Measurements from ENCODE around the gene DHX15. TPM values are rescaled to one million over a fixed set of nuclear protein-coding genes. Genes with fewer than 3 reads are reported as not detected.

DHX15 gene
- 142 and 181 TPM in 2 replicates for total RNA-seq

DNA sequence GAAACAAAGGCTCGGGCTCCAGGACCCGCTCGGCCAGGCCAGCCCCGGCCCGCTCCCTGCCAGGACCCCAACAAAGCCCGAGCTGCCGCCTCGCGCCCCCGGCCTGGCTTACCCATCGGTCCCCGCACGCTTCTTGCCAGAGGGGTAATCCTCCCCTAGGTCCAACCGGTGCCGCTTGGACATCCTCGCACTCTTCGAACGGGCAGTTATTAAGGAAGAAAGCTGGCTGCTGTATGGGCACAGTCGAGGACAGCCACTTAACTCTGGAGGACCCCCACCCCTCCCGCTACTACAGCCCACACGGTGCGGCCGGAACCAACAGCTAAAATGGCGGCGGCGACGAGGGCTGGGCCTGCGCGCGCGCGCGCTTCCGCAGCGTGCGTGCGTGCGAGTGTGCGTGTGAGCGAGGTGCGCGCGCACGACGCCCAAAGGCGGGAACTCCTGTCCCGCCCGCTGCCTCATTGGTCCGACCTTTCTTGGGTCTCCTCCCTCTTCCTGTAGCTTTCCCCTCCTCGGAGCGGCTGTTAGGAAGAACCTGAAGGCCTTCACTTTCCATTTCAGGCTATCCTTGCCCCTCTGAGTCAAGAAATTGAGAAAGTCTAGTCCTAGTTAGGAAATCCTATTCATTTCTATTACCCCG is at the start of gene DHX15:
Gene DHX15, minus strand, starts transcription at position 344 of the 640 bp plus-strand sequence. Its CDS starts 161 bp downstream, at position 183.
- DNase-seq (ENCODE audit: low read depth), result peak; percentile 92
- FAIRE-seq, result no peak
- TF ChIP-seq, protein P1, sequence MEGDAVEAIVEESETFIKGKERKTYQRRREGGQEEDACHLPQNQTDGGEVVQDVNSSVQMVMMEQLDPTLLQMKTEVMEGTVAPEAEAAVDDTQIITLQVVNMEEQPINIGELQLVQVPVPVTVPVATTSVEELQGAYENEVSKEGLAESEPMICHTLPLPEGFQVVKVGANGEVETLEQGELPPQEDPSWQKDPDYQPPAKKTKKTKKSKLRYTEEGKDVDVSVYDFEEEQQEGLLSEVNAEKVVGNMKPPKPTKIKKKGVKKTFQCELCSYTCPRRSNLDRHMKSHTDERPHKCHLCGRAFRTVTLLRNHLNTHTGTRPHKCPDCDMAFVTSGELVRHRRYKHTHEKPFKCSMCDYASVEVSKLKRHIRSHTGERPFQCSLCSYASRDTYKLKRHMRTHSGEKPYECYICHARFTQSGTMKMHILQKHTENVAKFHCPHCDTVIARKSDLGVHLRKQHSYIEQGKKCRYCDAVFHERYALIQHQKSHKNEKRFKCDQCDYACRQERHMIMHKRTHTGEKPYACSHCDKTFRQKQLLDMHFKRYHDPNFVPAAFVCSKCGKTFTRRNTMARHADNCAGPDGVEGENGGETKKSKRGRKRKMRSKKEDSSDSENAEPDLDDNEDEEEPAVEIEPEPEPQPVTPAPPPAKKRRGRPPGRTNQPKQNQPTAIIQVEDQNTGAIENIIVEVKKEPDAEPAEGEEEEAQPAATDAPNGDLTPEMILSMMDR (IDR thresholded peaks at IDR 0.05; ENCODE audit: insufficient read depth, low read length, severe bottlenecking), result no peak
- Histone ChIP-seq H3K4me3 (ENCODE audit: low read depth, low read length) (peak within 1 kb of the TSS; percentile 98), H3K27me3 (ENCODE audit: control insufficient read depth, insufficient read depth, low read length) (no peaks in the 10 kb centered on the region), H3K36me3 (ENCODE audit: control insufficient read depth, insufficient read depth, low read length) (peaks cover 3% of the 10 kb centered on the region)

DNA sequence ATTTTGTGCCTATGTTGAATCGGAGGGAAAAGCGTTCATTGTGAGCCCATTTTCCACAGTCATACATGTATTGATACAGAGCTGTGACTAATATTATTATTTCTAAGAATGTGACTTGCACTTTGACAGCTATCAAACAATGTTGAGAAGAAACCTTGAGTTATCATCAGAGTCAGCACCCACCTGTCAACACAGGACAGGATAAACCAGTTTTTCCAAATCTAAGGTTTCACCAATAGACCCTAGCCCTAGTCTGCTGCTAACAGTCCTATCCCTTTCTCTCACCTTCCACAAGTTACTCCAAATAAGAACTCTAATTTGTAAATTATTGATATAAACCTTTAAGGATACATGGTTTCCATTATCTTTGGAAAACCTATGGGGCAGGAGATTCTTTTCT is 47.7 kb upstream of the DHX15 start:
- TF ChIP-seq, protein P1 (IDR thresholded peaks at IDR 0.05; ENCODE audit: insufficient read depth, low read length, severe bottlenecking), result no peak
- DNase-seq (ENCODE audit: low read depth) (no peak), FAIRE-seq (no peak)
- no peaks in the 10 kb centered on the region for H3K27me3 ChIP-seq (ENCODE audit: control insufficient read depth, insufficient read depth, low read length)
- no peak overlapping the region for H3K4me3 ChIP-seq (ENCODE audit: low read depth, low read length)
- no peaks in the 10 kb centered on the region for H3K36me3 ChIP-seq (ENCODE audit: control insufficient read depth, insufficient read depth, low read length)

DNA sequence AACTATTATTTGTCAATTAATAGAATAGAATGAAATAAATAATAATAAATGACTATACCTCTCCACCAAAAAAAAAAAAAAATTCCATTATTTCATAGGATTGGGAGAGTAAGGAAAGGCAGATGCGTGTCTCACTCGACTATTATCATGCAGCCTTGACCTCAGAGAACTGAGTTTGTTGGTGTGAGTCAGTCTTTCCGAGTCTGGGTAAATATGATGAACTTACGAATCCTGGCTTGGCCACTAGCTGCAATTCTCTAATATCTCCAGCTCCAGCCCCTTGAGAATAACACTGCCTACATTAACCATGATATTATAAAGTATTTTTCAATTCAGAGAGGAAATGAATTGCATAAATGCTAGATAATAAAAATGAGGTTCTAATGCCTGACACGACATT is 46.6 kb upstream of the DHX15 start:
- no peak overlapping the region for H3K4me3 ChIP-seq (ENCODE audit: low read depth, low read length)
- TF ChIP-seq, protein P1 (IDR thresholded peaks at IDR 0.05; ENCODE audit: insufficient read depth, low read length, severe bottlenecking), result no peak
- no peak for FAIRE-seq
- no peak for DNase-seq (ENCODE audit: low read depth)
- no peaks in the 10 kb centered on the region for H3K27me3 ChIP-seq (ENCODE audit: control insufficient read depth, insufficient read depth, low read length)
- no peaks in the 10 kb centered on the region for H3K36me3 ChIP-seq (ENCODE audit: control insufficient read depth, insufficient read depth, low read length)

DNA sequence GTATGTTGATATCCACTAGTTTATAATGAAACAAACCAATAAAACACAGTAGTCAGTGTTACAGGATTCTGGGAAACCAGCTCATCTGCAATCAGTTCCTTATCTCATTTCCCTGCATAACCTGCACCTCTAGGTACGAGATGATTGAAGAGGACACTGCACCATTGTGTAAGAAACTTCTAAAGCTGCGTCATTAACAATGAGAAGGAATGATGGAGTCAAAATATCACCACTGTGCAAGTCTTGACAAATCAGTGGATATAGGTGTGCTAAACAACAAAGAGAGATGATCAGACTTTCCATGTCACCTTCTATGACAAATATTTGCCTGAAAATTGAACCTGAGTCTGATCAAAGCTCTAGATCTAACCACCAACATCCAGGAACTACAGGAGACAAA is 40.7 kb upstream of the DHX15 start:
- H3K4me3 ChIP-seq (ENCODE audit: low read depth, low read length), result no peak overlapping the region
- no peaks in the 10 kb centered on the region for H3K27me3 ChIP-seq (ENCODE audit: control insufficient read depth, insufficient read depth, low read length)
- DNase-seq (ENCODE audit: low read depth) (peak; percentile 80), FAIRE-seq (no peak)
- TF ChIP-seq, protein P1 (IDR thresholded peaks at IDR 0.05; ENCODE audit: insufficient read depth, low read length, severe bottlenecking), result no peak
- H3K36me3 ChIP-seq (ENCODE audit: control insufficient read depth, insufficient read depth, low read length), result no peaks in the 10 kb centered on the region

DNA sequence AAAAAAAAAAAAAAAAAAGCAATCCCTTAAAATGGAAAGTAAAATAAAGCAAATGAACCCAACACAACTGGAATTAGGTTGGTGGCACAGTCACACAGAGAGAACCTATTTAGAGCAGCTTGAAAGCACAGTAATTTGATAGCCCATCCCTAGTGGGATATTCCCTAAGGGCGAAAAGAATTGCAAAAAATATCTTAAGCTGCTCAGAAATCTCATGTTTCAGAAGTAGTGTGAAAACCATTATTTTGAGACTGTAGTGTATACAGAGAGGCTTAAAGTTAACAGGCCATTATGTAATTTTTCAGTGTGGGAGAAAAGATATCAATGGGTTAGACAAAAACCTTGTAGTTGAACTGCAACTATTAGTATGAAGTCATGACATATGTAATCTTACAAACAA is 40.0 kb upstream of the DHX15 start:
- no peaks in the 10 kb centered on the region for H3K36me3 ChIP-seq (ENCODE audit: control insufficient read depth, insufficient read depth, low read length)
- FAIRE-seq (no peak), DNase-seq (ENCODE audit: low read depth) (no peak)
- TF ChIP-seq, protein P1 (IDR thresholded peaks at IDR 0.05; ENCODE audit: insufficient read depth, low read length, severe bottlenecking), result no peak
- H3K27me3 ChIP-seq (ENCODE audit: control insufficient read depth, insufficient read depth, low read length), result no peaks in the 10 kb centered on the region
- no peak overlapping the region for H3K4me3 ChIP-seq (ENCODE audit: low read depth, low read length)
